Liver (tissue), 9 donors: ENCODE results near the gene FGF14. TPM values are rescaled to one million over a fixed set of nuclear protein-coding genes. Genes with fewer than 3 reads are reported as not detected.

Source experiments
- DNase-seq: peaks from one replicate; pipeline ENCODE4 v3.0.0-alpha.2; 2017; ENCODE audit warnings: low spot score
- H3K27ac ChIP-seq, 2 donors: one replicate each; pipeline ENCODE4 v1.7.0; 2013; ENCODE audit warnings: inconsistent platforms in 2 of 2, low read length in 2 of 2, control low read depth in 1 of 2, low read depth in 1 of 2, mild to moderate bottlenecking in 1 of 2
- H3K27me3 ChIP-seq, 4 donors: one replicate each; pipeline versions ENCODE4 v1.6.1 to v1.7.0; 2013; ENCODE audit warnings: low read length in 3 of 4, inconsistent platforms in 1 of 4, mild to moderate bottlenecking in 1 of 4, moderate library complexity in 1 of 4; ENCODE audit not compliant: control insufficient read depth in 4 of 4, insufficient read depth in 4 of 4
- H3K36me3 ChIP-seq, 4 donors: one replicate each; pipeline versions ENCODE4 v1.6.1 to v1.7.0; 2013; ENCODE audit warnings: low read length in 3 of 4, mild to moderate bottlenecking in 3 of 4, low read depth in 1 of 4, moderate library complexity in 1 of 4; ENCODE audit not compliant: control insufficient read depth in 4 of 4, insufficient read depth in 3 of 4
- H3K4me1 ChIP-seq, 4 donors: one replicate each; pipeline versions ENCODE4 v1.6.1 to v1.7.0; 2013; ENCODE audit warnings: low read length in 3 of 4, mild to moderate bottlenecking in 3 of 4, moderate library complexity in 1 of 4; ENCODE audit not compliant: control insufficient read depth in 4 of 4, insufficient read depth in 4 of 4
- H3K4me3 ChIP-seq, 3 donors: one replicate each; pipeline versions ENCODE4 v1.6.1 to v1.7.0; 2013; ENCODE audit warnings: low read length in 3 of 3, control low read depth in 1 of 3, low read depth in 1 of 3, mild to moderate bottlenecking in 1 of 3
- H3K9ac ChIP-seq, 2 donors: one replicate each; pipeline ENCODE4 v1.7.0; 2013; ENCODE audit warnings: low read length in 2 of 2, mild to moderate bottlenecking in 2 of 2, moderate library complexity in 2 of 2, control low read depth in 1 of 2, low read depth in 1 of 2
- H3K9me3 ChIP-seq, 4 donors: one replicate each; pipeline versions ENCODE4 v1.6.1 to v1.7.0; 2013; ENCODE audit warnings: low read length in 3 of 4; ENCODE audit not compliant: control insufficient read depth in 4 of 4
- ATF3 ChIP-seq: IDR thresholded peaks from 2 replicates; pipeline ENCODE4 v1.6.1; 2016; ENCODE audit warnings: antibody characterized with exemption
- CTCF ChIP-seq: fragments of 150-350 bp; IDR thresholded peaks from 2 replicates; pipeline ENCODE4 v1.5.1; 2017; ENCODE audit warnings: improper control_type of control experiment, low read depth, low read length; ENCODE audit not compliant: missing input control
- FOXA1 ChIP-seq: IDR thresholded peaks from 2 replicates; pipeline ENCODE4 v1.6.1; 2016; ENCODE audit warnings: antibody characterized with exemption
- FOXA2 ChIP-seq: IDR thresholded peaks from 2 replicates; pipeline ENCODE4 v1.6.1; 2016; ENCODE audit warnings: antibody characterized with exemption
- GABPA ChIP-seq, 2 donors: IDR thresholded peaks in 1 of 2; conservative IDR thresholded peaks in 1 of 2; 2 replicates each; pipeline ENCODE4 v1.6.1; 2016; ENCODE audit warnings: antibody characterized with exemption in 2 of 2, mild to moderate bottlenecking in 1 of 2, moderate library complexity in 1 of 2
- HNF4A ChIP-seq, 2 donors: conservative IDR thresholded peaks; 2 replicates each; pipeline ENCODE4 v1.6.1; 2016; ENCODE audit warnings: antibody characterized with exemption in 2 of 2, mild to moderate bottlenecking in 2 of 2
- HNF4G ChIP-seq: IDR thresholded peaks from 2 replicates; pipeline ENCODE4 v1.6.1; 2016; ENCODE audit warnings: antibody characterized with exemption
- MAX ChIP-seq: IDR thresholded peaks from 2 replicates; pipeline ENCODE4 v1.6.1; 2016; ENCODE audit warnings: antibody characterized with exemption
- NR2F2 ChIP-seq: IDR thresholded peaks from 2 replicates; pipeline ENCODE4 v1.6.1; 2016; ENCODE audit warnings: antibody characterized with exemption
- RAD21 ChIP-seq, 2 donors: IDR thresholded peaks; 2 replicates each; pipeline ENCODE4 v1.6.1; 2016; ENCODE audit warnings: antibody characterized with exemption in 2 of 2, mild to moderate bottlenecking in 2 of 2
- RXRA ChIP-seq, 2 donors: IDR thresholded peaks; 2 replicates each; pipeline ENCODE4 v1.6.1; 2017 to 2018; ENCODE audit warnings: antibody characterized with exemption in 2 of 2, mild to moderate bottlenecking in 1 of 2
- SP1 ChIP-seq: IDR thresholded peaks from 2 replicates; pipeline ENCODE4 v1.6.1; 2018; ENCODE audit warnings: antibody characterized with exemption, mild to moderate bottlenecking
- YY1 ChIP-seq: IDR thresholded peaks from 2 replicates; pipeline ENCODE4 v1.6.1; 2016; ENCODE audit warnings: antibody characterized with exemption, mild to moderate bottlenecking
- WGBS: extraction: QIAGEN DNeasy Blood & Tissue Kit; methylation state at CpG from one replicate; pipeline ENCODE4 v1.1.7; 2013; 5-methylcytosine and 5-hydroxymethylcytosine counted together
- polyA plus RNA-seq, 2 donors: library from polyadenylated mRNA; stranded (reverse) in 1 of 2; unstranded in 1 of 2; fragments of 200-250 nt in 1 of 2; fragments of >200 nt in 1 of 2; fragmentation: Nextera tagmentation in 1 of 2; extraction: Ambion mirVana in 1 of 2; gene quantifications; one replicate each; pipeline versions ENCODE4 v1.2.1 to v1.2.3, GENCODE V29; 2013 to 2015
- total RNA-seq, 2 donors: library from RNA; depleted of rRNA; stranded (reverse); fragments of >200 nt; gene quantifications; one replicate each; pipeline ENCODE4 v1.2.3, GENCODE V29; 2014
- donor health status: healthy.
- donor health status: healthy.
- donor health status: healthy.
- donor health status: healthy.
- donor health status: healthy.

Gene FGF14
- total and polyA plus RNA-seq, 4 donors, result 0.05 to 3.3 (median 1.0) TPM

- Histone ChIP-seq H3K9me3 (no peaks in the 10 kb centered on the region), H3K4me1 (peaks cover 0 to 33% (median 29%) of the 10 kb centered on the region in 4 donors), H3K27ac (no peak overlapping the region), H3K4me3 (no peak overlapping the region), H3K27me3 (no peaks in the 10 kb centered on the region), H3K36me3 (no peaks in the 10 kb centered on the region), H3K9ac (no peak overlapping the region)
- no peak for DNase-seq
- 18% methylated on average over 1 of the region's 1 CpG for WGBS
- TF ChIP-seq CTCF, result peak; percentile 67
- TF ChIP-seq ATF3, result no peak
- peak; percentile 91 to 93 for TF ChIP-seq RAD21 (IDR thresholded peaks at IDR 0.05)
Measured at GRCh38 chr13:101785858-101786257, 616.0 kb downstream of the FGF14 start.

GRCh38 chr13:101784313-101784712, 617.5 kb downstream of the FGF14 start:
- TF ChIP-seq FOXA2 (peak; percentile 84), RXRA (IDR thresholded peaks at IDR 0.05) (peak in 1 of 2 donors; percentile 65), HNF4A (conservative IDR thresholded peaks at IDR 0.05) (peak; percentile 66 to 78), HNF4G (peak; percentile 11), YY1 (peak; percentile 69), SP1 (peak; percentile 22), GABPA (IDR thresholded peaks at IDR 0.05 in 1 of 2, conservative IDR thresholded peaks at IDR 0.05 in 1 of 2) (no peak), MAX (no peak), FOXA1 (peak; percentile 77)
- Histone ChIP-seq H3K4me1 (peaks cover 0 to 39% (median 31%) of the 10 kb centered on the region in 4 donors), H3K27me3 (no peaks in the 10 kb centered on the region), H3K27ac (peak overlapping the region; percentile 47 to 49), H3K4me3 (no peak overlapping the region), H3K9ac (no peak overlapping the region), H3K9me3 (no peaks in the 10 kb centered on the region), H3K36me3 (no peaks in the 10 kb centered on the region)
- DNase-seq, result no peak

- TF ChIP-seq FOXA1, result peak; percentile 84
- TF ChIP-seq FOXA2, result peak; percentile 86
- no peak for TF ChIP-seq RXRA (IDR thresholded peaks at IDR 0.05)
- no peak for TF ChIP-seq GABPA (IDR thresholded peaks at IDR 0.05 in 1 of 2, conservative IDR thresholded peaks at IDR 0.05 in 1 of 2)
- peak in 1 of 2 donors; percentile 35 for TF ChIP-seq HNF4A (conservative IDR thresholded peaks at IDR 0.05)
- TF ChIP-seq YY1, result peak; percentile 17
- TF ChIP-seq NR2F2, result no peak
- peak overlapping the region; percentile 47 to 49 for H3K27ac ChIP-seq
Measured at GRCh38 chr13:101783554-101783953, 618.3 kb downstream of the FGF14 start.

More at GRCh38 chr13:101783554-101783953, 618.3 kb downstream of the FGF14 start:
- Histone ChIP-seq H3K9me3 (no peaks in the 10 kb centered on the region), H3K4me1 (peaks cover 0 to 39% (median 34%) of the 10 kb centered on the region in 4 donors), H3K27me3 (no peaks in the 10 kb centered on the region), H3K36me3 (no peaks in the 10 kb centered on the region), H3K9ac (no peak overlapping the region), H3K4me3 (no peak overlapping the region)
- no peak for DNase-seq
